Effector CD8-positive, alpha-beta T cell (primary cell): Measurements from ENCODE around the gene BCR.

Experiments used
- DNase-seq: peaks from one replicate; lab custom pipeline; 2025; lab: John Stamatoyannopoulos, UW

BCR gene

DNA sequence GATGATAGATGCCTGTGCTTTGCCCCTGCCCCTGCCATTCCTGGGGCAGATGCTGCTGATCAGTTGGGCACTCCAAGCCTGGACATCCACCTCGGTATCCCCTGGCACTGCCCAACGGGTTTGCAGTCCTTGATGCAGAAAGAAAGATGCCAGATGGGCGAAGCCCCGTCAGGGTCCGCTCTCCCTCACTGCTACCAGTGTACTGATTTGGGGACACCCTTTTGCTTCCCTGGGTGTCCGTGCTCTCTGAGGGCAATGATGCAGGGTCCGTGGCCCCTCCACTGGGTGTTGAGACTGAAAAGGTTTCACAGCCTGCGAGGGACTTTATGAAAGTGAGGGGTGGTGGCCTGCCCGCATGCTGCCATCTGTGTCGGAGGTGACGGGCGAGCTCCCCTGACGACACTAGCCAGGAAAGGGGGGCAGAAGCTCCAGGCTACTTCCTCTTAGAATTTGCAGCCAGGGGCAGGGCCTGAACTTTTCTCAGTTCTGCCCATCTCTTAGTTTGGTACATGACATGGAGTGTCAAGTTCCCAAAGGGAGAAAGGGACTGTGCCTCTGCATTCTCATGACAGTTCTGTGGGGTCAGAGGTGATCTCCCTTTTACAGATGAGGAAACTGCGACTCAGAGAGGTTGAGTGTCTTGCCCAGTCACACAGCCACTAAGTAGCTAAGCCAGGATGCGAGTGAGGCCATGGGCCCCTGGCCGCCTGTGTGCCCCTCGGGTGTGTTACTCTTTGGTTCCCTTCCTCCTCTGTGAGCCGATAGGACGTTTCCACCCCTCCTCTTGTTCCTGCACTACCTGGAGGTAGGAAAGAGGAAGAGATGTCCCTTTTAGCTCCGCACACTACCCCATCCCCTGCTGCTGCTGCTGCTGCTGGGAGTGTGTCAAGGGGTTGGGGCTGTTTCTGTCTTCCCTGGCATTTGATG lies 96.6 kb downstream of the BCR start:
- no peak for DNase-seq

DNA sequence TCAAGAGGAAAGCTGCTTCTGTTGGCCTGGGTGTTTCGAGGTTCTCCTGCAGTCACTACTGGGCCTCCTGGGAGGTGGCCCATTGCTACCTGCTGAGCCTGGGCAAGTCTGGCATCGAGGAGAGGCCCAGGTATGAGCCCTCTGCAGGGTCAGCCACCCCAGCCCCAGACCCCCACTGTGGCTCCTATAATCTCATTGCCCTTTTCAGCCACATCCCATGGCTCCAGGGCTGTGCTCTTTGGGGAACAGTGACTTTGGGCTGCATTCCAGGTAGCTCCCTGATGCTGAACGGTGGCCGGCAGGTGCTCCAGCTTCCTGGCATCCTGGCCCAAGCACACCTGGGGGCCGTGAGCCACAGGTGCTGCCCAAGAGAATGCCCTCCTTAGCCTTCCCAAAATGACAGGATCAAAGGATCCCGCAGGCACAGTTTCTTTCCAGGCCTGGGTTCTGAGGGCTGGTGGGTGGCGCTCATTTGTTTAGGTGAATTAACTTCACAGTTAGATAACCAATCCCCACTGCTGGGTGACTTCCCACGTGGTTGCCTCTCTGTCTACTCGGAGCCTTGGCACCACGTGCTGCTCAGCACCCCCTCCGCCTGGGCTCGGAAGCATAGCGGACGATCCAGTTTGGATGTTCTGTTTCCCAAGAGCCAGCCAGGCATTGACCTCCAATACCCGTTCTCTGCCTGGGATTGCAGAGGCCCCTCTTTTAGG lies 97.4 kb downstream of the BCR start:
- DNase-seq, result no peak

GRCh38 chr22:23278883-23279675 lies 98.8 kb downstream of the BCR start:
- DNase-seq, result no peak

- DNase-seq, result no peak
Observed at GRCh38 chr22:23279781-23280180, 99.5 kb downstream of the BCR start.

DNA sequence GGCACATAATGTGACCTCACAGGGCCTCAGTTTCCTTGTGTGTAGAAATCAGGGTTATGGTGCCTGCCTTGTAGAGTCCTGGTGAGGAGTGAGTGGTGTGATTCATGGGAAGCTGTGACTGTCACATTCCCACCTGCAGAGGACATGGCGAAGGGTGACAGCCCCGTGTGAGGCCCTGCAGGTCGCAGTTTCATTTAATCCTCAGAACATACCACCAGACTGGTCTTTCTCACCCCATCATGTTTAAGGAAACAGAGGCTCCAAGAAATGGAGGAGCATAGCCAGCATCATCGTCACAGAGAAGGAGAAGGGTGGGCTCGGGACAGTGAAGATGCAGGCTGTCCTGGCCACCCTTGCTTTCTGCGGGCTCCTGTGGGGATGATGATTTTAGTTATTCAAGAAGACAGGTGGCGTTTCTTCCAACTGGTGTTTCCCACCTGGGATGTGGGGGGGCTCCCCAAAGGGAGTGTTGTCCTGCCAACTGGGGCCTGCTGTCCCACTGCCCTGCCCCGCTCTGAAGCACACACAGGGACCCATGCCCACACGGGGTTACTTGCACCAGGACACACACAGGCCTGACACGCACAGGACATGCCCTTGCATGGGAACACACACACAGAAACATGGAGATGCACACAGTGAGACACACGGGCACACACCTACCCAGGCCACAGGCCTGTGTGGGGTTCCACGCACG lies 100.2 kb downstream of the BCR start:
- DNase-seq, result no peak

GRCh38 chr22:23281053-23281405 lies 100.7 kb downstream of the BCR start:
- DNase-seq, result no peak

- peak; percentile 72 for DNase-seq
Observed at GRCh38 chr22:23281406-23282088, 101.2 kb downstream of the BCR start.

- DNase-seq, result no peak
Observed at GRCh38 chr22:23282089-23282501, 101.8 kb downstream of the BCR start.

DNA sequence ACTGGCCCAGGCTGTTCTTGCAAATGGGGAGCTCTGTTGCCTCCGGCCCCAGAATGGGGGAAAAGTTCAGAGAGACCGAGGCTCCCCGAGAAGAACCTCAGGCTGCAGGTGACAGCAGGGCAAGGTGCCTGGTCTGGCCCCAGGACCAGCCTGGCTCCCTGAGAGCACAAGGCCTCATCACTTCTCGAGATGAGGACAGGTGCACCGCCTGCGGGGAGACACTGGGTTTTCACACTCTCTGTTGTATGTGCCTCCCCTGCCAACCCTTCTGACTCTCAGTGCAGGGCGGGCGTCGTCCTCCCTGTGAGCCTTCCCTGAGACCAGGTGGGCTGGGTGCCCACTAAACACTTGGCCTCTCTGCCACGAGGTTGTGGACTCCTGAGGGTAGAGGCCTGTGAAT lies 102.2 kb downstream of the BCR start:
- no peak for DNase-seq

DNA sequence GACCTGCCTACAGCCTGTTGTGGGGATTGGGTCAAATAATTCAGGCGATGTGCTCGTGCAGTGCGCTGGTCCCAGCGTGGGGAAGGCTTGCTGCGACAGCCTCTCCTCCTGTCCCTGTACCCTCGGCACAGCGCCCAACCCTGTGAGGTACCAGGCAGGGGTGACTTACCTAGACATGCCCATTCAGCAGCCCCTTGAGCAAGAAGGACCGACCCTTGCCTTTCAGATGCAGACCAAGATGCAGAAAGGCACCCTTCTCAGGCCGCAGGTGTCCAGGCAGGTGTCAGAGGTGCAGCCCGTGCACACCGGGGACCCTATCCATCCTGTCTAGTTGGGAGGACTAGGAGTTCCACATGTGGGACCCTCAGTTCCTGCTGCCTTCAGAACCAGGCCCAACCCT lies 102.7 kb downstream of the BCR start:
- DNase-seq, result no peak

GRCh38 chr22:23283591-23284503 lies 103.5 kb downstream of the BCR start:
- no peak for DNase-seq

DNA sequence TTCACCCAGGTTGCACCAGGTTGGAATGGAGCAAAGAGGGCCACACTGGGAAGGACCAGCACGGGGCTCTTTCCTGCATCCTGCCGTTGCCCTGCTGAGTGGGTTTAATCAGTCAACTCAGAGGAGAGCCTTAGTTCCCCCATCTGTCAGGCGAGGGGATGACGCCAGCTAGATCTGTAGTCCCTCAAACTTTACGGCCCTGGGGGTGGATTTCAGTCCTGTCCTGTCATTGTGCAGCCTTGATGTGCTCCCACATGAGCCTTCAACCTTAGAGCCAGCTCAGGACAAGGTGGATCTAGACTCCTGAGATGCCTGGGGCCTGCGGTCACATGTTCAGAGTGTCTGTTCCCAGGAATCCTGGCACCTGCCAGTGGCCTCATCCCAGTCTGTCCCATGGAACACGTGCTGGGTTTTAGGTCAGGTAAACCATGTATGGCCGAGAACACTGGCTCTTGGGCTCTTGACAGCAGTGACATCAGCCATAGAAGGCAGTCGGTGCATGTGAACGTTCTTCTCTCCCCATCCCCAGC lies 104.3 kb downstream of the BCR start:
- DNase-seq, result no peak

- DNase-seq, result no peak
Observed at GRCh38 chr22:23285236-23285635, 104.9 kb downstream of the BCR start.

- no peak for DNase-seq
Observed at GRCh38 chr22:23285734-23286133, 105.4 kb downstream of the BCR start.

DNA sequence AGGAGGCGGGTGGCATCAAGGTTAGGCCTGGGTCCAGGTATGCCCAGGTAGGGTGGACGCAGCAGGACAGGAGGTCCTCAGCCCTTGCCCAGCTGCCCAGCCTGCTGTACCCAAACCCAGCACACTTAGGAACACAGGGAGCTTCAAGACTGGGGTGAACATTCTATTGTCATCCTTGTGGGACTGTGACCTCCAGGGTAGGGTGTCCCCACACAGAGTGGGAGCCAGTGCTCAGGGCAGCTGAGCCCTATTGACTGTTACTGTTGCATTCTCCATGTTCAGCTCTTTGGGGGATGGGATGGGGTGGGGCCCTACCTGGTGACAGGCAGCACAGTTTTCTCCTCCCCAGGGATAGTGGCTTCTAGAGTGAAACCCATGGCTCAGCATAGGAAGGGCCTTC lies 106.0 kb downstream of the BCR start:
- no peak for DNase-seq

GRCh38 chr22:23287136-23288095 lies 107.1 kb downstream of the BCR start:
- no peak for DNase-seq

- DNase-seq, result no peak
Observed at GRCh38 chr22:23288301-23289129, 108.2 kb downstream of the BCR start.

DNA sequence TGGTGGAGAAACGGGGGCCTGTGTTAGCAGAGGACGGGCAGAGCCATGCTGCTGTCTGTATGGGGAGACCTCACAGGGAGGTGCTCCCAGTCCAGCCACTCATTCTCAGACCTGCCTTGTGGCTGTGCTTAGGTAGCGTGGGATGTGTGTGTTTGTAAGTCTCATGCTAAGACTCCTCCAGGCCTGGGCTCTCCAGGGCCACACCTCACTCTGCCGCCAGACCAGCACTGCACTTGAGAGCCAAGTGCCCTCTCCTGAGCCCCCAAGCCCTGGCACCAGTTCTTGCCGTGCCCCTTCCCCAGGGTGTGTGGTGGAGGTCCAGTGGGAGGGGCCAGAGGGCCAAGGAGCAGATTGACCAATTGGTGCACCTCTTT lies 108.8 kb downstream of the BCR start:
- DNase-seq, result no peak
